ENCODE results near the gene NAT8L. TPM values are rescaled to one million over a fixed set of nuclear protein-coding genes. Genes with fewer than 3 reads are reported as not detected.

Gene NAT8L
- total and polyA plus RNA-seq, 2 of the 4 experiments (the other 2 are of a cell fraction), result 0.05 TPM; not detected in 1

DNA sequence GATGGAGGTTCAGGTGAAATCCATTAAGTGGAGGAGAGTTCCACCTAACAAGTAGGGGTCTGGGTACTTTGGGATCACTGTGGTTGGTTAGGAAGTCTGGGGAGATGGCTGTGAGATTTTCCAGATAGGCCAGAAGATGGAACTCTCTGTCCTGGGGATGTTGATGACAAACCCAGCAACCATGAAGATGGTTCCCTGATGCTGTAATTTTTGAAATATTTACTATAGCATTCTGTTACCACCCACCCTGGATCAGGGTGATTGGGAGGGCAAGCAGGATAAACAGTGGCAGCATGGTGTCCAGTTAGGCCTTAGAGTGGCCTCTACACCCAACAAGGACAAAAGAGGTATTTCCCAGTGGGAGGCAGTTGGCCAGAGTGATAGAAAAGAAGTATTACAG lies 34.4 kb upstream of the NAT8L start:
- in situ Hi-C loops (cut with MboI; ENCODE audit: low sequenced_read_pairs), result no loop called here
- Histone ChIP-seq H4K20me1 (ENCODE audit: insufficient read depth, low read length) (no peaks in the 10 kb centered on the region), H4K91ac (ENCODE audit: insufficient read depth, low read depth, low read length) (no peak overlapping the region), H2BK120ac (ENCODE audit: low read depth, low read length) (no peak overlapping the region), H3K18ac (ENCODE audit: low read depth, low read length) (no peak overlapping the region), H4K8ac (ENCODE audit: low read depth in 2 of 2, low read length in 2 of 2) (no peak overlapping the region), H3K27me3 (ENCODE audit: control insufficient read depth, insufficient read depth, low read length) (peaks cover 35% of the 10 kb centered on the region), H4K5ac (ENCODE audit: low read depth, low read length) (no peak overlapping the region), H2AK5ac (ENCODE audit: low read depth, low read length) (no peak overlapping the region), H3K56ac (ENCODE audit: extremely low read depth, insufficient read depth, low read length) (no peak overlapping the region), H3K9me1 (ENCODE audit: insufficient read depth, low read length) (no peaks in the 10 kb centered on the region), H2AK9ac (replicated peaks; ENCODE audit: low read depth, low read length, poor library complexity) (no peak overlapping the region), H3K9ac (ENCODE audit: low read depth, low read length) (no peak overlapping the region), H2BK5ac (ENCODE audit: low read depth, low read length, poor library complexity, severe bottlenecking) (no peak overlapping the region), H3K4me3 (ENCODE audit: insufficient read depth, low read depth, low read length) (no peak overlapping the region), H2BK20ac (ENCODE audit: low read depth, low read length) (no peak overlapping the region), H3K23ac (ENCODE audit: low read depth, low read length) (no peak overlapping the region), H3K79me1 (ENCODE audit: low read depth in 1 of 2, low read length in 2 of 2) (no peaks in the 10 kb centered on the region), H3K14ac (replicated peaks; ENCODE audit: low read depth, low read length) (no peak overlapping the region), H3K9me3 (ENCODE audit: control insufficient read depth, insufficient read depth, low read length) (peaks cover 5% of the 10 kb centered on the region; the same call in 1 of the 2 replicates), H3K36me3 (ENCODE audit: control insufficient read depth, insufficient read depth, low read length) (no peaks in the 10 kb centered on the region), H3K4me2 (ENCODE audit: low read depth, low read length) (no peak overlapping the region), H2AFZ (replicated peaks; ENCODE audit: low read length, poor library complexity) (peak overlapping the region; percentile 43), H3K27ac (ENCODE audit: insufficient read depth, low read length) (no peak overlapping the region), H2BK15ac (ENCODE audit: low read depth, low read length) (no peak overlapping the region), H3K4ac (ENCODE audit: low read depth, low read length) (no peak overlapping the region), H3K4me1 (ENCODE audit: control insufficient read depth, insufficient read depth, low read length) (no peaks in the 10 kb centered on the region; the same call in 1 of the 2 replicates)
- CTCF ChIA-PET, result no interaction called here
- DNase-seq (no peak), ATAC-seq (ENCODE audit: low read depth) (peak; percentile 61)
- intact Hi-C loops (cut with micrococcal nuclease), result no loop called here
- dilution Hi-C loops (cut with HindIII; ENCODE audit: low sequenced_read_pairs, unreplicated experiment), result no loop called here
- POLR2A ChIA-PET (ENCODE audit: unreplicated experiment), result no interaction called here
- TF ChIP-seq SMC3 (IDR thresholded peaks at IDR 0.05; ENCODE audit: low read depth, low read length) (no peak), MXI1 (IDR thresholded peaks at IDR 0.05; ENCODE audit: borderline replicate concordance, low read depth, low read length) (no peak), USF2 (IDR thresholded peaks at IDR 0.05; ENCODE audit: low read depth, low read length) (no peak), RAD21 (IDR thresholded peaks at IDR 0.05; ENCODE audit: low read length) (no peak), POLR2A (IDR thresholded peaks at IDR 0.05; ENCODE audit: low read depth, low read length) (no peak), MAFK (IDR thresholded peaks at IDR 0.05; ENCODE audit: low read depth, low read length) (no peak), CEBPB (IDR thresholded peaks at IDR 0.05; ENCODE audit: low read depth, low read length) (no peak), NFE2L2 (IDR thresholded peaks at IDR 0.05; ENCODE audit: low read depth, low read length) (no peak), FOS (IDR thresholded peaks at IDR 0.05; ENCODE audit: low read depth, low read length) (no peak), ELK1 (IDR thresholded peaks at IDR 0.05; ENCODE audit: borderline replicate concordance, low read depth, low read length) (no peak), BHLHE40 (IDR thresholded peaks at IDR 0.05; ENCODE audit: low read depth, low read length) (no peak), CTCF (conservative IDR thresholded peaks at IDR 0.05; ENCODE audit: low read depth, low read length) (no peak), MAZ (IDR thresholded peaks at IDR 0.05; ENCODE audit: borderline replicate concordance, low read depth, low read length) (no peak), RCOR1 (IDR thresholded peaks at IDR 0.05; ENCODE audit: insufficient replicate concordance, low read length) (no peak), RFX5 (IDR thresholded peaks at IDR 0.05; ENCODE audit: low read depth, low read length) (no peak), CHD1 (IDR thresholded peaks at IDR 0.05; ENCODE audit: low read depth, low read length) (no peak)
- BruUV-seq (replicated peaks), result no TSS peak
